ENCODE results near the gene KDM7A. TPM values are rescaled to one million over a fixed set of nuclear protein-coding genes. Genes with fewer than 3 reads are reported as not detected.

The KDM7A gene
- total RNA-seq, 4 donors from 2014 or later = 11.1 to 29.8 (median 20.7) TPM

DNA sequence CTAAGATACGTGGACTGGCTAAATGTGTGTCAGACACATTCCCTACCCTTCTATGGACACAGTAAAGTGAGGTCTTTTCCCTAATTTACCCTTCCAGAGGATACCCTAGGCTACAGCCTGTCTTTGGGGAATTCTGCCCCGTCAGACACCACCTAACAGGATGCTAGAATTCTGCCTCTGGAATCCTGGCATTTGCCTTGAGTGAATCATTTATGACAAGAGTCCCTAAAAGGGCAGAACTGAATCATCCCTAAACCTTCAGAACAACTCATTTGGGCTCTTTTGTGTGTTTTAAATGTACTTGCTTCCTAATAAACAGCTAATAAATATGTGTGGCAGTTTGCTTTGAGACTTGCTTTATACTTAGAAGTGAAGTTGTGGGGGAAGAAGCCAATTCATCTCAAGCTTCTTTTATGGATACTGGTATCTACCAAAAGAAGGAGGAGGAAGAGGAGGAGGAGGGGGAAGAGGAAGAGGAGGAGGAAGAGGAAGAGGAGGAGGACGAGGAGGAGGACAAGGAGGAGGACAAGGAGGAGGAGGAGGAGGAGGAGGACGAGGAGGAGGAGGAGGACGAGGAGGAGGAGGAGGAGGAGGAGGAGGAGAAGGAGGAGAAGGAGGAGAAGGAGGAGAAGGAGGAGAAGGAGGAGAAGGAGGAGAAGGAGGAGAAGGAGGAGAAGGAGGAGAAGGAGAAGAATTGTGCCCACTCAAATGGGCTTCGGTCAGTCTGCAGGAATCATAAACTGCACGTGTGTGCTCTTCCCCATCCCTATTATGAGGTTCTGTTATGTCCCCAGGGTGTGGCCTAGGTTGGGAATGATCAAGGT lies 141.2 kb downstream of the KDM7A start:
- H3K27me3 ChIP-seq = no peaks in the 10 kb centered on the region
- no peaks in the 10 kb centered on the region for H3K9me3 ChIP-seq
- H3K27ac ChIP-seq = no peak overlapping the region
- TF ChIP-seq, protein P1, sequence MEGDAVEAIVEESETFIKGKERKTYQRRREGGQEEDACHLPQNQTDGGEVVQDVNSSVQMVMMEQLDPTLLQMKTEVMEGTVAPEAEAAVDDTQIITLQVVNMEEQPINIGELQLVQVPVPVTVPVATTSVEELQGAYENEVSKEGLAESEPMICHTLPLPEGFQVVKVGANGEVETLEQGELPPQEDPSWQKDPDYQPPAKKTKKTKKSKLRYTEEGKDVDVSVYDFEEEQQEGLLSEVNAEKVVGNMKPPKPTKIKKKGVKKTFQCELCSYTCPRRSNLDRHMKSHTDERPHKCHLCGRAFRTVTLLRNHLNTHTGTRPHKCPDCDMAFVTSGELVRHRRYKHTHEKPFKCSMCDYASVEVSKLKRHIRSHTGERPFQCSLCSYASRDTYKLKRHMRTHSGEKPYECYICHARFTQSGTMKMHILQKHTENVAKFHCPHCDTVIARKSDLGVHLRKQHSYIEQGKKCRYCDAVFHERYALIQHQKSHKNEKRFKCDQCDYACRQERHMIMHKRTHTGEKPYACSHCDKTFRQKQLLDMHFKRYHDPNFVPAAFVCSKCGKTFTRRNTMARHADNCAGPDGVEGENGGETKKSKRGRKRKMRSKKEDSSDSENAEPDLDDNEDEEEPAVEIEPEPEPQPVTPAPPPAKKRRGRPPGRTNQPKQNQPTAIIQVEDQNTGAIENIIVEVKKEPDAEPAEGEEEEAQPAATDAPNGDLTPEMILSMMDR (IDR thresholded peaks at IDR 0.05) = no peak
- no peak for TF ChIP-seq POLR2A (IDR thresholded peaks at IDR 0.05)
- intact Hi-C loops (cut with DNase I) = no loop called here
- no peak for DNase-seq
- H3K4me1 ChIP-seq = no peaks in the 10 kb centered on the region
- 87 to 90% methylated on average over 7 of the region's 7 CpGs for WGBS, 2 donors
- peaks cover 15 to 16% of the 10 kb centered on the region in 2 donors for H3K36me3 ChIP-seq
- no peak overlapping the region for H3K4me3 ChIP-seq (replicated peaks in 1 of 3)

Small RNAs within 50 kb of the gene (small RNA-seq; reads per million reads assigned to genes)
- not detected for gene RF00019
- not detected for gene RNU6-797P

Other genes starting within 250 kb of the KDM7A start
- gene PARP12, start 114.0 kb downstream of the KDM7A start, total RNA-seq = 10 to 100 TPM; 37.4 to 46.9 (median 38.9) TPM
- 100 to 1,000 TPM in 2 of 4 donors, 10 to 100 TPM in 2; 71.9 to 123 (median 86.9) TPM for gene SLC37A3, start 221.5 kb upstream of the KDM7A start, total RNA-seq
- 10 to 100 TPM in 3 of 4 donors, 1 to 10 TPM in 1; 9.7 to 45.5 (median 17.2) TPM for gene RAB19, start 227.1 kb upstream of the KDM7A start, total RNA-seq